ENCODE results near the gene BNIP5. TPM values are rescaled to one million over a fixed set of nuclear protein-coding genes. Genes with fewer than 3 reads are reported as not detected.

BNIP5 gene
- total RNA-seq, 6 experiments from 2014 or later: not detected

GRCh38 chr6:36283608-36284007 lies 53.1 kb downstream of the BNIP5 start:
- no peak for DNase-seq
- Mint-ChIP-seq H3K36me3 (ENCODE audit: low read depth) (no peaks in the 10 kb centered on the region), H3K9me3 (no peaks in the 10 kb centered on the region), H3K27ac (no peak overlapping the region), H3K4me3 (no peak overlapping the region), H3K4me1 (ENCODE audit: low read depth) (no peaks in the 10 kb centered on the region), H3K27me3 (ENCODE audit: insufficient read depth) (peaks cover 47% of the 10 kb centered on the region)
- no peak for TF ChIP-seq CTCF (IDR thresholded peaks at IDR 0.05)

DNA sequence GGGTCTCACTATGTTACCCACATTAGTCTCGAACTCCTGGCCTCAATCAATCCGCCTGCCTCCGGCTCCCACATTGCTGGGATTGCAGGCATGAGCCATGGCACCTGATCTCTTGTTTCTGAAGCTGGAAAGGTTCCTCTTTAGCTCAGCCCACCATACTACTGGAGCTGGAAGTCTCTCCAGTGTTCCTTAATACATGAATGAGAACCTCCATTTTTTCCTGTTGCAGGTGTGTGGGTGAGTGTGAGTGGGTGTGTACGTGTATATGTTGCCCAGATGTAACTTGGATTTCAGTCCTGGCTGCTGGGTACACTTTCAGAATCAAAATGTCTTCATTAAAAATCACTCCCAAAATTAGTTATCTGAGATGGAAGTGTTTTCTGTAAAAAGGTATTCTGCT lies 55.7 kb downstream of the BNIP5 start:
- no peaks in the 10 kb centered on the region for H3K36me3 Mint-ChIP-seq (ENCODE audit: low read depth)
- no peak overlapping the region for H3K4me3 Mint-ChIP-seq
- peaks cover 61% of the 10 kb centered on the region for H3K27me3 Mint-ChIP-seq (ENCODE audit: insufficient read depth)
- H3K27ac Mint-ChIP-seq: no peak overlapping the region
- H3K9me3 Mint-ChIP-seq: no peaks in the 10 kb centered on the region
- no peaks in the 10 kb centered on the region for H3K4me1 Mint-ChIP-seq (ENCODE audit: low read depth)
- TF ChIP-seq CTCF (IDR thresholded peaks at IDR 0.05): no peak
- DNase-seq: no peak

GRCh38 chr6:36280467-36280866 lies 56.2 kb downstream of the BNIP5 start:
- Mint-ChIP-seq H3K9me3 (no peaks in the 10 kb centered on the region), H3K27ac (no peak overlapping the region), H3K36me3 (ENCODE audit: low read depth) (no peaks in the 10 kb centered on the region), H3K4me3 (no peak overlapping the region), H3K4me1 (ENCODE audit: low read depth) (no peaks in the 10 kb centered on the region), H3K27me3 (ENCODE audit: insufficient read depth) (peaks cover 60% of the 10 kb centered on the region)
- no peak for DNase-seq
- no peak for TF ChIP-seq CTCF (IDR thresholded peaks at IDR 0.05)

DNA sequence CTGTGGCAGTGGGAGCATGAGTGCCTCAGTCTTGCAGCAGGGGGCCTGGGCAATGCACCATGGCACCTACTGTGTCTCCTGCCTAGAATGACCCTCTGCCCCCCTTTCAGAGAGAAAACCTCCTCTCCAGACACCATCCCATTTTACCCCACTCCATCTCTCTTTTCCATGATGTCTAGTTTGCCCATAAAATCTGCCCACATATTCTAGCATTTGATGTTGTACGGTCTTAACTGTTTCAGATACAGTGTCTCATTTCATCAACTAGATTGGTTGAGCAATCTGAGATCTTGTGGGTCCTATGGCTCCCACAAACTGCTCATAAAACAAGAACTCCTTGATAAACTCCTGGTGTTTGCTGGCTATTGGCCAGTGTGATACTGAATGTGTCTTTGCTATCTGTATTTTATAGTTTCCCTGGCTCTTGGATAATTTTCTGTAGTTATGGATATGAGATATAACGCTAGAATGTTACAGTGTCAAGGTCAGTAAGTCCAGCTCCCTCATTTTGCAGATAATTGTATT lies 58.7 kb downstream of the BNIP5 start:
- Mint-ChIP-seq H3K36me3 (ENCODE audit: low read depth) (no peaks in the 10 kb centered on the region), H3K9me3 (no peaks in the 10 kb centered on the region), H3K27me3 (ENCODE audit: insufficient read depth) (peaks cover 70% of the 10 kb centered on the region), H3K27ac (no peak overlapping the region), H3K4me3 (no peak overlapping the region), H3K4me1 (ENCODE audit: low read depth) (no peaks in the 10 kb centered on the region)
- DNase-seq: no peak
- TF ChIP-seq CTCF (IDR thresholded peaks at IDR 0.05): no peak

GRCh38 chr6:36276581-36277536 lies 59.8 kb downstream of the BNIP5 start:
- no peak for TF ChIP-seq CTCF (IDR thresholded peaks at IDR 0.05)
- Mint-ChIP-seq H3K27me3 (ENCODE audit: insufficient read depth) (peaks cover 70% of the 10 kb centered on the region), H3K36me3 (ENCODE audit: low read depth) (no peaks in the 10 kb centered on the region), H3K9me3 (no peaks in the 10 kb centered on the region), H3K27ac (no peak overlapping the region), H3K4me3 (no peak overlapping the region), H3K4me1 (ENCODE audit: low read depth) (no peaks in the 10 kb centered on the region)
- no peak for DNase-seq
